Bronchial epithelial cell (primary cell): ENCODE data around the gene LDLRAD4. TPM values are rescaled to one million over a fixed set of nuclear protein-coding genes. Genes with fewer than 3 reads are reported as not detected.

ENCODE experiments used
- DNase-seq: peaks from one replicate; pipeline ENCODE4 v3.0.0-alpha.2; 2010; ENCODE audit warnings: low read depth
- FAIRE-seq: peaks from 2 replicates; lab custom pipeline; 2011; peaks lifted over from hg19 to GRCh38; lab: Jason Lieb, UNC
- H3K27me3 ChIP-seq: 2 replicates; pipeline ENCODE4 v1.5.1; 2011; ENCODE audit warnings: low read length; ENCODE audit not compliant: control insufficient read depth, insufficient read depth
- H3K36me3 ChIP-seq: 2 replicates; pipeline ENCODE4 v1.5.1; 2011; ENCODE audit warnings: low read length; ENCODE audit not compliant: control insufficient read depth, insufficient read depth
- H3K4me3 ChIP-seq: 2 replicates; pipeline ENCODE4 v1.5.1; 2011; ENCODE audit warnings: mild to moderate bottlenecking, low read depth, low read length, control low read depth
- CTCF ChIP-seq: IDR thresholded peaks from 2 replicates; pipeline ENCODE4 v1.5.1; 2011; ENCODE audit warnings: mild to moderate bottlenecking, moderate library complexity, low read length, control low read depth, inconsistent platforms; ENCODE audit not compliant: insufficient read depth, severe bottlenecking
- total RNA-seq: library from RNA; depleted of rRNA; stranded (reverse); fragments of >200 nt; gene quantifications from 2 replicates; pipeline ENCODE4 v1.2.1, GENCODE V29; 2014

LDLRAD4 gene
- total RNA-seq, 1 donor from 2014 or later = not detected

- TF ChIP-seq CTCF = no peak
- no peaks in the 10 kb centered on the region for H3K27me3 ChIP-seq
- FAIRE-seq = no peak
- no peaks in the 10 kb centered on the region for H3K36me3 ChIP-seq
- DNase-seq = no peak
- H3K4me3 ChIP-seq = no peak overlapping the region
Measured at GRCh38 chr18:13409026-13409425, 190.5 kb downstream of the LDLRAD4 start.

- DNase-seq (no peak), FAIRE-seq (no peak)
- Histone ChIP-seq H3K27me3 (no peaks in the 10 kb centered on the region), H3K36me3 (no peaks in the 10 kb centered on the region), H3K4me3 (no peak overlapping the region)
- no peak for TF ChIP-seq CTCF
Measured at GRCh38 chr18:13409997-13410396, 191.4 kb downstream of the LDLRAD4 start.

GRCh38 chr18:13410471-13410870 is 191.9 kb downstream of the LDLRAD4 start:
- H3K4me3 ChIP-seq = no peak overlapping the region
- DNase-seq (no peak), FAIRE-seq (no peak)
- TF ChIP-seq CTCF = no peak
- H3K36me3 ChIP-seq = no peaks in the 10 kb centered on the region
- H3K27me3 ChIP-seq = no peaks in the 10 kb centered on the region

GRCh38 chr18:13412017-13412416 is 193.5 kb downstream of the LDLRAD4 start:
- FAIRE-seq (no peak), DNase-seq (no peak)
- Histone ChIP-seq H3K4me3 (no peak overlapping the region), H3K36me3 (no peaks in the 10 kb centered on the region), H3K27me3 (no peaks in the 10 kb centered on the region)
- TF ChIP-seq CTCF = no peak

- no peak for TF ChIP-seq CTCF
- no peak for FAIRE-seq
- no peak for DNase-seq
Measured at GRCh38 chr18:13412901-13413300, 194.3 kb downstream of the LDLRAD4 start.

GRCh38 chr18:13414102-13414501 is 195.5 kb downstream of the LDLRAD4 start:
- no peaks in the 10 kb centered on the region for H3K36me3 ChIP-seq
- FAIRE-seq = no peak
- no peak for TF ChIP-seq CTCF
- no peak overlapping the region for H3K4me3 ChIP-seq
- H3K27me3 ChIP-seq = no peaks in the 10 kb centered on the region
- no peak for DNase-seq

More at GRCh38 chr18:13412901-13413300, 194.3 kb downstream of the LDLRAD4 start:
- Histone ChIP-seq H3K36me3 (no peaks in the 10 kb centered on the region), H3K27me3 (no peaks in the 10 kb centered on the region), H3K4me3 (no peak overlapping the region)
